AG04449 (cell line): ENCODE measurements around the gene ABCA1.
"Not testable (repeated sequence)": the region's sequence is repeated elsewhere in the genome, so short reads cannot be mapped to it uniquely, and the experiment has no call there.

Experiments
- CTCF ChIA-PET: fragments of 350-600 bp; formaldehyde crosslinking; extraction: SDS; loops from one replicate; lab custom pipeline; 2021; ENCODE audit warnings: antibody characterized with exemption; lab: Yijun Ruan, JAX
- POLR2A ChIA-PET: fragments of 400-600, 350-600 bp; formaldehyde crosslinking; extraction: SDS; loops from one replicate; lab custom pipeline; 2020; ENCODE audit warnings: antibody characterized with exemption, inconsistent platforms; lab: Yijun Ruan, JAX
- DNase-seq: peaks from one replicate; pipeline ENCODE4 v3.0.0-alpha.2; 2010; ENCODE audit warnings: low read depth, low spot score
- H3K4me3 ChIP-seq: 2 replicates; pipeline ENCODE4 v1.5.1; 2011; ENCODE audit warnings: low read depth, mild to moderate bottlenecking, control low read depth, low read length
- CTCF ChIP-seq: IDR thresholded peaks from one replicate; pipeline ENCODE4 v1.5.1; 2011; ENCODE audit warnings: mild to moderate bottlenecking, moderate library complexity, low read length, control low read depth, inconsistent platforms; ENCODE audit not compliant: insufficient read depth; ENCODE audit errors: missing control alignments

The ABCA1 gene

GRCh38 chr9:104900871-104901270 is 27.1 kb downstream of the ABCA1 start:
- no peak for TF ChIP-seq CTCF
- ChIA-PET POLR2A (no interaction called here), CTCF (interaction anchor here (1.3 to 1.4 kb wide), 2 partner anchors 9 to 26 kb away, joined by 3 read pairs; partner anchors contain the start of gene ABCA1)
- DNase-seq: no peak
- H3K4me3 ChIP-seq: no peak overlapping the region

GRCh38 chr9:104900324-104900723 is 27.6 kb downstream of the ABCA1 start:
- TF ChIP-seq CTCF: no peak
- H3K4me3 ChIP-seq: no peak overlapping the region
- ChIA-PET POLR2A (no interaction called here), CTCF (interaction anchor here (1.3 to 1.4 kb wide), 2 partner anchors 10 to 27 kb away, joined by 3 read pairs; partner anchors contain the start of gene ABCA1)
- DNase-seq: no peak

GRCh38 chr9:104899759-104900247 is 28.2 kb downstream of the ABCA1 start:
- ChIA-PET POLR2A (no interaction called here), CTCF (no interaction called here)
- no peak overlapping the region for H3K4me3 ChIP-seq
- DNase-seq: no peak
- no peak for TF ChIP-seq CTCF

GRCh38 chr9:104898376-104898775 is 29.6 kb downstream of the ABCA1 start:
- CTCF ChIA-PET: interaction anchor here (0.7 kb wide), 1 partner anchor 517 kb away, joined by 3 read pairs; no protein-coding TSS in a partner anchor
- H3K4me3 ChIP-seq, POLR2A ChIA-PET, DNase-seq: not testable (repeated sequence)

- TF ChIP-seq CTCF: no peak
- DNase-seq: no peak
- H3K4me3 ChIP-seq: no peak overlapping the region
- POLR2A ChIA-PET: interaction anchor here (0.9 kb wide), 1 partner anchor 27 kb away, joined by 3 read pairs; no protein-coding TSS in a partner anchor
- CTCF ChIA-PET: interaction anchor here (1.2 kb wide), 1 partner anchor 10 kb away, joined by 5 read pairs; no protein-coding TSS in a partner anchor
These were observed 31.8 kb downstream of the ABCA1 start for GRCh38 chr9:104896131-104896530.

GRCh38 chr9:104895572-104895971 is 32.4 kb downstream of the ABCA1 start:
- DNase-seq: no peak
- ChIA-PET POLR2A (interaction anchor here (0.9 kb wide), 1 partner anchor 27 kb away, joined by 3 read pairs; no protein-coding TSS in a partner anchor), CTCF (interaction anchor here (1.2 kb wide), 2 partner anchors 10 to 11 kb away, joined by 3 to 5 read pairs; no protein-coding TSS in a partner anchor)
- no peak for TF ChIP-seq CTCF
- no peak overlapping the region for H3K4me3 ChIP-seq
